CD4-positive, alpha-beta T cell treated with Interleukin-15 for 1 hour (primary cell): Measurements from ENCODE around the gene SEZ6.

Experiments used
- DNase-seq: peaks from one replicate; pipeline ENCODE4 v3.0.0-alpha.2; 2020

The SEZ6 gene

GRCh38 chr17:29000973-29001372 lies 4.9 kb downstream of the SEZ6 start:
- no peak for DNase-seq

GRCh38 chr17:28999206-28999605 lies 6.6 kb downstream of the SEZ6 start:
- no peak for DNase-seq

GRCh38 chr17:28997806-28998205 lies 8.0 kb downstream of the SEZ6 start:
- no peak for DNase-seq

GRCh38 chr17:28996554-28997096 lies 9.2 kb downstream of the SEZ6 start:
- DNase-seq: no peak

- DNase-seq: no peak
These were observed 12.0 kb downstream of the SEZ6 start for GRCh38 chr17:28993645-28994426.

- no peak for DNase-seq
These were observed 12.9 kb downstream of the SEZ6 start for GRCh38 chr17:28992625-28993600.

- DNase-seq: no peak
These were observed 13.6 kb downstream of the SEZ6 start for GRCh38 chr17:28992185-28992584.

GRCh38 chr17:28991779-28992178 lies 14.1 kb downstream of the SEZ6 start:
- no peak for DNase-seq

- DNase-seq: no peak
These were observed 16.8 kb downstream of the SEZ6 start for GRCh38 chr17:28989028-28989427.

- no peak for DNase-seq
These were observed 17.4 kb downstream of the SEZ6 start for GRCh38 chr17:28988475-28988874.

- no peak for DNase-seq
These were observed 18.8 kb downstream of the SEZ6 start for GRCh38 chr17:28986714-28987655.

GRCh38 chr17:28985950-28986713 lies 19.7 kb downstream of the SEZ6 start:
- no peak for DNase-seq

GRCh38 chr17:28983286-28984230 lies 22.3 kb downstream of the SEZ6 start:
- DNase-seq: no peak

- peak; percentile 82 for DNase-seq
These were observed 23.6 kb downstream of the SEZ6 start for GRCh38 chr17:28982131-28982793.

GRCh38 chr17:28978356-28978964 lies 27.4 kb downstream of the SEZ6 start:
- DNase-seq: no peak

GRCh38 chr17:28977659-28978355 lies 28.0 kb downstream of the SEZ6 start:
- no peak for DNase-seq

- no peak for DNase-seq
These were observed 30.2 kb downstream of the SEZ6 start for GRCh38 chr17:28975646-28976045.

GRCh38 chr17:28975031-28975430 lies 30.8 kb downstream of the SEZ6 start:
- DNase-seq: no peak

GRCh38 chr17:28974451-28974850 lies 31.4 kb downstream of the SEZ6 start:
- DNase-seq: no peak
